Activated CD8-positive, alpha-beta memory T cell treated with anti-CD3 and anti-CD28 coated beads, Interleukin-2, amount 10 ng/mL, durations not matched to agents 7 days and 5 days (primary cell): ENCODE results near the gene ATF1. TPM values are rescaled to one million over a fixed set of nuclear protein-coding genes. Genes with fewer than 3 reads are reported as not detected.
"Not testable (repeated sequence)": the region's sequence is repeated elsewhere in the genome, so short reads cannot be mapped to it uniquely, and the experiment has no call there.

Source experiments
- ATAC-seq: fragments of 150-1000 bp; cut with Tn5 transposase; one replicate; pipeline ENCODE4 v1.10.0; 2021; ENCODE audit warnings: moderate library complexity
- CTCF ChIA-PET: fragments of 350-600 bp; sonication (Branson Sonifier 250); formaldehyde crosslinking; loops from one replicate; lab custom pipeline; 2021; ENCODE audit warnings: antibody characterized with exemption; lab: Charles Lee
- DNase-seq: peaks from one replicate; pipeline ENCODE4 v3.0.0-alpha.2; 2020
- H3K27ac Mint-ChIP-seq: one replicate; pipeline ENCODE4 v1.8.0; 2021; ENCODE audit warnings: mild to moderate bottlenecking, mixed read lengths
- H3K27me3 Mint-ChIP-seq: one replicate; pipeline ENCODE4 v1.8.0; 2021; ENCODE audit warnings: mixed read lengths
- H3K36me3 Mint-ChIP-seq: one replicate; pipeline ENCODE4 v1.8.0; 2021; ENCODE audit warnings: mild to moderate bottlenecking, mixed read lengths
- H3K4me1 Mint-ChIP-seq: one replicate; pipeline ENCODE4 v1.8.0; 2021; ENCODE audit warnings: mixed read lengths
- H3K4me3 Mint-ChIP-seq: one replicate; pipeline ENCODE4 v1.8.0; 2021; ENCODE audit warnings: mild to moderate bottlenecking, moderate library complexity, mixed read lengths
- H3K9me3 Mint-ChIP-seq: one replicate; pipeline ENCODE4 v1.8.0; 2022; ENCODE audit warnings: low read depth, mixed read lengths
- total RNA-seq, 2 experiments: library from RNA; stranded (reverse); gene quantifications; one replicate each; pipeline ENCODE4 v1.2.3, GENCODE V29; 2021

Gene ATF1
- total RNA-seq, 2 experiments from 2014 or later: 29.4 to 44.0 TPM

DNA sequence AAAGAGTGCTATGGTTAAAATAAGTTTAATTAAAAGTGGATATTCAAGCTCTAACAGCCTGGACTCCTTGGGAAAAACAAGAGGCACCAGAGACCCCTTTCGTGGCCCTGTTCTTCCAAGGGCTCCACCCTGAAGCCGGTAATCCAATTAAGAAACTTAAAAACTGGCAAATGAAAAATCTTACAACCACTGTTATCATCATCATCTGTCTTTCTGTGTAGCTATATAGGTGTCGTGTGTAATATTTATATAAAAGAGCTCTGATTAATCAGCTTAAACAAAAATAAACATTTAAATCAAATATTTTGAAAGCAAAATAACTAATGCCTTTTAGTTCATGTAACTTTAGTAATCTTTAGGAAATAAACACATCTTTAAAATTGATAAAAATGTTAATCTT is 4.5 kb downstream of the ATF1 start:
- H3K4me1 Mint-ChIP-seq: peaks cover 15% of the 10 kb centered on the region
- no peak overlapping the region for H3K4me3 Mint-ChIP-seq
- no peak overlapping the region for H3K27ac Mint-ChIP-seq
- H3K27me3 Mint-ChIP-seq: no peaks in the 10 kb centered on the region
- CTCF ChIA-PET: interaction anchor here (0.7 kb wide), 1 partner anchor 223 kb away, joined by 3 read pairs; no protein-coding TSS in a partner anchor
- no peak for ATAC-seq
- peaks cover 6% of the 10 kb centered on the region for H3K9me3 Mint-ChIP-seq
- DNase-seq: no peak
- peaks cover 36% of the 10 kb centered on the region for H3K36me3 Mint-ChIP-seq

DNA sequence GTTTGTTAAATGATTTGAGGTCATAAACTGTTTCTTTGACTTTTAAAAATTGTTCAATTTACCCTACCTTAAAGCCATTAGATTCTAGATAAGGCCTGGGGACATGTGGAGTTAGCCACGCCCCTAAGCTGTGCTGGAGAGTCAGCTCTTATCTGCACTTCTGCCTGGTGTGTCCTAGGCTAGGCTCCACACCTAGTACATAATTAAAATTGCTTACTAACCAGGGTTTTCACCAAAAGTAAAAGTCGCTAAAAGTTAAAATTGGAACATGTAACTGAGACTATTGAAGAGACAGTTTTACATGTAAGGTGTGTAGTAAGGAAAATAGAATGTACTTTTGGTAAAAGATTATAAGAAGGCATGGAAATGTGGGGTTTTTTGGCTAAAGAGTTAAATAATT is 4.9 kb downstream of the ATF1 start:
- CTCF ChIA-PET, H3K4me3 Mint-ChIP-seq, H3K27me3 Mint-ChIP-seq, DNase-seq, H3K9me3 Mint-ChIP-seq, H3K27ac Mint-ChIP-seq, ATAC-seq: not testable (repeated sequence)
- peaks cover 40% of the 10 kb centered on the region for H3K36me3 Mint-ChIP-seq
- peaks cover 15% of the 10 kb centered on the region for H3K4me1 Mint-ChIP-seq

DNA sequence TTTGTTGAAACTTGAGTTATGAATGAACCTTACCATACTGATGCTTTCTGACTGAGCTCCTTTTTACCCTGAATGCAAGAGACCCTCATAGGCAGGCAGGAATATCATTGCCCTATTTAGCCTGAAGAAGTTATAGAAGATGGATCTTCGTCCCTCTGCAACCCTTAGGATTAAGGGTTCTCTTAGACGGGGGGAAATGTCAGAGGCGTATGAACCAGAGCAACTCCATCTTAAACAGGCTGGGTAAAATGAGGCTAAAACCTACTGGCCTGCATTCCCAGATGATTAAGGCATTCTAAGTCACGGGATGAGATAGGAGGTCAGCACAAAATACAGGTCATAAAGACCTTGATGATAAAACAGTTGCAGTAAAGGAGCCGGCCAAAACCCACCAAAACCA is 7.5 kb downstream of the ATF1 start:
- Mint-ChIP-seq H3K36me3 (peaks cover 44% of the 10 kb centered on the region), H3K4me1 (peaks cover 4% of the 10 kb centered on the region), H3K27me3 (no peaks in the 10 kb centered on the region), H3K27ac (no peak overlapping the region), H3K4me3 (no peak overlapping the region), H3K9me3 (peaks cover 6% of the 10 kb centered on the region)
- ATAC-seq (no peak), DNase-seq (no peak)
- CTCF ChIA-PET: no interaction called here

DNA sequence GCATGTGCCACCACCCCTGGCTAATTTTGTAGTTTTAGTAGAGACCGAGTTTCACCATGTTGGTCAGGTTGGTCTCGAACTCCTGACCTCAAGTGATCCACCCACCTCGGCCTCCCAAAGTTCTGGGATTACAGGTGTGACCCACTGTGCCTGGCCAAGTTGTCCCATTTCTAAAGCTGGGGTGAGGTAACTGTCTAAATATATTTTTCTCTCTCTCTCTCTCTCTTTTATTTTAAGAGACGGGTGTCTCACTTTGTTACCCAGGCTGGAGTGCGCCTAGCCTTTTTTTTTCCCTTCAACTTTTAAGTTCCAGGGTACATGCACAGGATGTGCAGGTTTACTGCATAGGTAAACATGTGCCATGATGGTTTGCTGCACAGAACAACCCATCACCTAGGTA is 8.6 kb downstream of the ATF1 start:
- Mint-ChIP-seq H3K4me3 (no peak overlapping the region), H3K9me3 (peaks cover 6% of the 10 kb centered on the region), H3K4me1 (peaks cover 4% of the 10 kb centered on the region), H3K27ac (no peak overlapping the region), H3K36me3 (peaks cover 40% of the 10 kb centered on the region), H3K27me3 (no peaks in the 10 kb centered on the region)
- ATAC-seq (no peak), DNase-seq (no peak)
- CTCF ChIA-PET: interaction anchor here (3.1 to 3.3 kb wide), 2 partner anchors 8 to 53 kb away, joined by 8 to 13 read pairs; partner anchors contain the start of gene ATF1

DNA sequence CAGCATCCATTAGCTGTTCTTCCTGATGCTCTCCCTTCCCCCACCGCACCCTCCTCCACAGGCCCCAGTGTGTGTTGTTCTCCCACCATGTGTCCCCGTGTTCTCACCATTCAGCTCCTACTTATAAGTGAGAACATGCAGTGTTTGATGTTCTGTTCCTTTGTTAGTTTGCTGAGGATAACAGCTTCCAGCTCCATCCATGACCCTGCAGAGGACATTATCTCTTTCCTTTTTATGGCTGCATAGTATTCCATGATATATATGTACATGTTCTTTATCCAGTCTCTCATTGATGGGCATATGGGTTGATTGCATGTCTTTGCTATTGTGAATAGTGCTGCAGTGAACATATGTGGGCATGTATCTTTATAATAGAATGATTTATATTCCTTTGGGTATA is 9.0 kb downstream of the ATF1 start:
- Mint-ChIP-seq H3K27me3 (no peaks in the 10 kb centered on the region), H3K27ac (no peak overlapping the region), H3K4me3 (no peak overlapping the region), H3K36me3 (peaks cover 40% of the 10 kb centered on the region), H3K4me1 (peaks cover 5% of the 10 kb centered on the region), H3K9me3 (peaks cover 6% of the 10 kb centered on the region)
- CTCF ChIA-PET: interaction anchor here (3.1 to 3.3 kb wide), 2 partner anchors 8 to 52 kb away, joined by 8 to 13 read pairs; partner anchors contain the start of gene ATF1
- no peak for DNase-seq
- ATAC-seq: no peak

DNA sequence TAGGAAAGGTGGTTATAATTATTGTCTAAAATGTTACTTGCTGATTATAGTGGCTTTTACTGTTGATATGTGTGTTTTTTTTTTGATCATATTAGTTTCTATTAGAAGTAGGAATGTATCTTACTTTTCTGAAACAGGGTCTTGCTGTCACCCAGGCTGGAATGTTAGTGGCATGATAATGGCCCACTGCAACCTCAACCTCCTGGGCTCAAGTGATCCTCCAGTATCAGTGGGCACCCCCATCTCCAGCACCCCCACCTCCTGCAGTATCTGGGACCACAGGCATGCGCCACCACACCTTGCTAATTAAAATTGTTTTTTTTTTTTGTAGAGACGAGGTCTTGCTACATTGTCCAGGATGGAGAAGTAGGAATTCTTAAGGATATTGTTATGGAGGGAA is 11.3 kb downstream of the ATF1 start:
- DNase-seq: no peak
- peaks cover 33% of the 10 kb centered on the region for H3K36me3 Mint-ChIP-seq
- H3K27ac Mint-ChIP-seq: no peak overlapping the region
- no peak for ATAC-seq
- no peak overlapping the region for H3K4me3 Mint-ChIP-seq
- peaks cover 5% of the 10 kb centered on the region for H3K4me1 Mint-ChIP-seq
- H3K9me3 Mint-ChIP-seq: peaks cover 4% of the 10 kb centered on the region
- CTCF ChIA-PET: interaction anchor here (3.3 kb wide), 1 partner anchor 11 kb away, joined by 13 read pairs; the partner anchor contains the start of gene ATF1
- H3K27me3 Mint-ChIP-seq: no peaks in the 10 kb centered on the region

DNA sequence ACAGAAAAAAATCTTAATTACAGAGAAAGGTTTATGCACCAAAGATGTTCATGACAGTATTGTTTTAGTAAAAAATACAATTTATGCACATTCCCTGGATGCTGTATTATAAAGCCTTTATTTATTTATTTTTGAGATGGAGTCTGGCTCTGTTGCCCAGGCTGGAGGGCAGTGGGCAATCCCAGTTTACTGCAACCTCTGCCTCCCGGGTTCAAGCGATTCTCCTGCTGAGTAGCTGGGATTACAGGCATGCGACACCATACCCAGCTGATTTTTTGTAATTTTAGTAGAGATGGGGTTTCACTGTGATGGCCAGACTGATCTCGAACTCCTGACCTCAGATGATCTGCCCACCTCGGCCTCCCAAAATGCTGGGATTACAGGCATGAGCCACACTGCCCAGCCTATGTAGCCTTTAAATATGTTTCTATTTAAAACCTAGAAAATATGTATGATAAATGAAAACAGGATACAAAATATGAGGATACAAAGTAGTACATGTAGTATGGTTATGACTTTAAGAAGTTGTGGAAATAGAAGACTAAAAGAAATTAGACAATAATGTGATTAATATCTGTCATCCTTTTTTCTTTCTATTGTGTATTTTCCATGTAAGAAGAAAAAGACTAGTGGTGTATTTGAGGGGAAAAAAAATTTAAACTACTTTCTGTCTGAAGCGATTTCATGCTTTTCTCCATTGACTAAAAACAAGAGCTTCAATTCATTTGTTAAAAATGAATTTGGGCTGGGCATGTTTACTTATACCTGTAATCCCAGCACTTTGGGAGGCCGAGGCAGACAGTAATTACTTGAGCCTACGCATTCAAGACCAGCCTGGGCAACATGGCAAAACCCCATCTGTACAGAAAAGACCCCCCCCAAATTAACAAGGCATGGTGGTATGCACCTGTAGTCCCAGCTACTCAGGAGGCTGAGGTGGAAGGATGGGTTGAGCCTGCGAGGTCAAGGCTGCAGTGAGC is 13.1 kb downstream of the ATF1 start:
- Mint-ChIP-seq H3K27me3 (no peaks in the 10 kb centered on the region), H3K36me3 (peaks cover 21% of the 10 kb centered on the region), H3K27ac (no peak overlapping the region), H3K9me3 (no peaks in the 10 kb centered on the region), H3K4me1 (peaks cover 5% of the 10 kb centered on the region), H3K4me3 (no peak overlapping the region)
- ATAC-seq (no peak), DNase-seq (no peak)
- CTCF ChIA-PET: interaction anchor here (0.7 to 1.3 kb wide), 2 partner anchors 12 to 201 kb away, joined by 3 to 4 read pairs; no protein-coding TSS in a partner anchor

DNA sequence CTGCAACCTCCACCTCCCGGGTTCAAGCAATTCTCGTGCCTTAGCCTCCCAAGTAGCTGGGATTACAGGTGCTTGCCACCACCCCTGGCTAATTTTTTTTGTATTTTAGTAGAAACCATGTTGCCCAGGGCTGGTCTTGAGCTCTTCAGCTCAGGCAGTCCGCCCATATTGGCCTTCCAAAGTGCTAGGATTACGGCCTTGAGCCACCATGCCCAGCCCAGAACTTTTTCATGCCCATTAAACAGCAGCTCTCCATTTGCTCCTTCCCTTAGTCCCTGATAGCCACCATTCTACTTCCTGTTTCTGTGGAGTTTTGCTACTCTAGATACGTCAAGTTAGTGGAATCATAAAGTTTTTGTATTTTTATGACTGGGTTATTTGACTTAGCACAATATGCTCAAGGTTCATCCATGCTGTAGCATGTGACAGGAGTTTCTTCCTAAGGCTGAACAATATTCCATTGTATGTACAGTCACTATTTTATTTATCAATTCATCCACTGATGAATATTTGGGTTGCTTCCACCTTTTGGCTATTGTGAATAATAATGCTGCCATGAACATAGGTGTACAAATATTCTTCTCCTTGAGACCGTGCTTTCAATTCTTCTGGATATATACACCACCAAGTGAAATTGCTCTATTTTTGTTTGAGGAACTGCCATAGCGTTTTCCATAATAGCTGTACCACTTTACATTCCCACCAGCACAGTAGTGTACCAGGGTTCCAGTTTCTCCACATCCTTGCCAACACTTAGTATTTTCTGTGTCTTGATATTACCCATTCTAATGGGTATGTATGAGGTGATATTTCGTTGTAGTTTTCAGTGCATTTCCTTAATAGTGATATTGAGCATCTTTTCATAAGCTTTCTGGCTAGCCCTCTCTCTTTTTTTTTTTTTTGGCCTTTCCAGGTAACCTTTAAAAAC is 15.0 kb downstream of the ATF1 start:
- ATAC-seq (no peak), DNase-seq (no peak)
- no peak overlapping the region for H3K27ac Mint-ChIP-seq
- H3K27me3 Mint-ChIP-seq: no peaks in the 10 kb centered on the region
- no peaks in the 10 kb centered on the region for H3K9me3 Mint-ChIP-seq
- H3K36me3 Mint-ChIP-seq: peaks cover 8% of the 10 kb centered on the region
- H3K4me1 Mint-ChIP-seq: peaks cover 5% of the 10 kb centered on the region
- CTCF ChIA-PET: no interaction called here
- H3K4me3 Mint-ChIP-seq: no peak overlapping the region

DNA sequence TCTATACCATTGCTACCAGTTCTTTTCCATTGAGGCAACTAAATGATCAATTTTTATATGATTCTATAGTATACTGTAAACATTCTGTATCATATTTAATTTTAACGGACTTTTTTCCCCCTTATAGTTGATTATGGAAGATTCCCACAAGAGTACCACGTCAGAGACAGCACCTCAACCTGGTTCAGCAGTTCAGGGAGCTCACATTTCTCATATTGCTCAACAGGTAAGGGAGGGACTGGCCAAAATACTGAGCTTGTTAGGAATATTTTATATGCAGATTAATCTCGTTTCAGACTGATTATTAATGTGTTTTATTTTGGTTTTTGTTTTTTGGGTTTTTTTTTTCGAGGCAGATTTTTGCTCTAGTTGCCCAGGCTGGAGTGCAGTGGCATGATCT is 16.1 kb downstream of the ATF1 start:
- DNase-seq: no peak
- H3K9me3 Mint-ChIP-seq: no peaks in the 10 kb centered on the region
- no peak for ATAC-seq
- CTCF ChIA-PET: no interaction called here
- no peak overlapping the region for H3K4me3 Mint-ChIP-seq
- peaks cover 14% of the 10 kb centered on the region for H3K36me3 Mint-ChIP-seq
- H3K27me3 Mint-ChIP-seq: no peaks in the 10 kb centered on the region
- peaks cover 14% of the 10 kb centered on the region for H3K4me1 Mint-ChIP-seq
- H3K27ac Mint-ChIP-seq: no peak overlapping the region

DNA sequence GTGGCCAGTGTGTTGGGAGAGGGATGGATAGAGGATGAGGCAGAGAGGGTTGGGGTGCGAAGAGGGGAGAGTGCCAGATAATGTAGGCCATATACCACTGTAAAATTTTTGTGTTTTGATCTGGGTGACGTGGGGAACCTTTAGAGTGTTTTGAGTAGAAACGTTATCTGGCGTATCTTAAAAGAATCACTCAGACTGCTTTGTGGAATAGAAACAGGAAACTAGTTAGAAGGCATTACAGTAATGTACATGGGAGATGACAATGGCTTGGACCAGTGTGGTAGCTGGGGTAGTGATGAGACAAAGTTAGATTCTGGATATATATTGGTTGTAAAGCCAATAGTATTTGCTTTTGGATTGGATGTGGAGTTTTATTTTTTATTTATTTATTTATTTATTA is 20.6 kb downstream of the ATF1 start:
- Mint-ChIP-seq H3K27ac (peak overlapping the region; percentile 65), H3K4me3 (peak overlapping the region; percentile 42), H3K4me1 (peaks cover 17% of the 10 kb centered on the region), H3K9me3 (peaks cover 4% of the 10 kb centered on the region), H3K36me3 (peaks cover 41% of the 10 kb centered on the region), H3K27me3 (no peaks in the 10 kb centered on the region)
- ATAC-seq (no peak), DNase-seq (no peak)
- CTCF ChIA-PET: no interaction called here

DNA sequence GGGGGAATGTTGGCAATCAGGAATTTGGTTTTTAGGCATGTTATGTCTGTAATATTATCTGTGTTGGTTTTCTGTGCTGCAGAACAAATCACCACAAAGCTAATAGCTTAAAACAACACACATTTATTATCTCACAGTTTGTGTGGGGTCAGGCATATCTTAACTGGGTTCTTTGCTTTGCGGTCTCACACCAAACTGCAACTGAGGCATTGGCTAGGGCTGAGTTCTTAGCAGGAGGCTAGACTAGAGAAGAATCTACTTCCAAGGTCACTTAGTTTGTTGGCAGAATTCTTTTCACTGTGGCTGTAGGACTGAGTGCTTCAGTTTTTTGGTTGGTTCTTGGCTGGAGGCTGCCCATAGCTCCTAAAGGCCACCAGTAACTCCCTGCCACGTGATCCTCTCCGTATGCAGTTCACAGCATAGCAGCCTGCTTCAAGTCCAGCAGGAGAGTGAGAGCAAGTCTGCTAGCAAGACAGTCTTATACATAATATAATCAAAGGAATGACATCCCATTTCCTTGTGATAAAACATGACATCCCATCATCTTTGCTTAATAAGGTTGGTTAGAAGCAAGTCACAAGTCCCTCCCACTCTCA is 21.6 kb downstream of the ATF1 start:
- peaks cover 4% of the 10 kb centered on the region for H3K9me3 Mint-ChIP-seq
- H3K4me1 Mint-ChIP-seq: peaks cover 17% of the 10 kb centered on the region
- H3K4me3 Mint-ChIP-seq: no peak overlapping the region
- H3K27ac Mint-ChIP-seq: no peak overlapping the region
- no peak for DNase-seq
- CTCF ChIA-PET: no interaction called here
- H3K27me3 Mint-ChIP-seq: no peaks in the 10 kb centered on the region
- H3K36me3 Mint-ChIP-seq: peaks cover 41% of the 10 kb centered on the region
- ATAC-seq: no peak

DNA sequence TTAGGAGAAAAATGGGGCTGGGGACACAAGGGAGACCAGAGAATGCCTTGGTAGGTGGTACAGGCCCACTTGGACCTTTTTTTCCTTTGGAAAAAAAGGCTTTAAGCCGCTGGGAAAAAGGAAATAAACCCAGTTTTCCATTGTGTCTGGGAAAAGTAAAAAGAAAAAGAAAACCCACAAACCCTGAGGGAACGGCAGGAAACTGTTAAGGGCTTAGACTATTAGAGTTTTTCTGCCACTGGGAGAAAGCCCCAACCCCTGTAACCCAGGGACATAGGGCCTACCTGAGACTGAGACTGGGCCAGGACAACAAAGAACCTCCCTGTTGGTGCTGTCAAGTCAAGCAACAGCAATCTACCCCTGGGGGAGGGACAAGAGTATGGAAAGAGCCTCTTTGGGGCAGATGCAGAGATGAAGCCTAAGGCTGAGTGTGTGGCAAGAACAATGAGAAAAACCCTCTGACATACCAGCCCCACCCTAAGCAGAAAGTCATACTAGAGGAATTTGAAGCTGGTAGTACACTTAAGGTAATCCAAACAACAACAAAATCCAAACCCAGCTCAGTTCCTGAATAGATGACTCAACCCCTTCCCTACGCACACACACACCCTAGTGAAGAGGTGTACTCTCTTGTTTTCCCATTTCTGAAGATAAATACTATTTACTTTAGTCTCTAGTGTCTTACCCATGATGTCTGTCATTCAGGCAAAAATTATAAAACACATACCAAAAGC is 22.8 kb downstream of the ATF1 start:
- H3K27ac Mint-ChIP-seq: no peak overlapping the region
- DNase-seq (no peak), ATAC-seq (no peak)
- H3K27me3 Mint-ChIP-seq: no peaks in the 10 kb centered on the region
- H3K9me3 Mint-ChIP-seq: peaks cover 4% of the 10 kb centered on the region
- no peak overlapping the region for H3K4me3 Mint-ChIP-seq
- CTCF ChIA-PET: no interaction called here
- H3K4me1 Mint-ChIP-seq: peaks cover 20% of the 10 kb centered on the region
- peaks cover 45% of the 10 kb centered on the region for H3K36me3 Mint-ChIP-seq
